Fibroblast of the conjunctiva (primary cell): ENCODE results near the gene NDUFS8.
"Not testable (repeated sequence)": the region's sequence is repeated elsewhere in the genome, so short reads cannot be mapped to it uniquely, and the experiment has no call there.

Source experiments
- DNase-seq: peaks from one replicate; pipeline ENCODE4 v3.0.0-alpha.2; 2010; ENCODE audit warnings: low read depth

Gene NDUFS8

GRCh38 chr11:68030318-68031143 lies at the start of gene NDUFS8:
Gene NDUFS8 (plus strand): TSS chr11:68030681. CDS start chr11:68032152, 1,471 bp downstream.
- DNase-seq, result peak; percentile 98

- not testable (repeated sequence) for DNase-seq
These were observed 49.3 kb upstream of the NDUFS8 start for GRCh38 chr11:67981226-67981625.

GRCh38 chr11:67982255-67982857 lies 48.1 kb upstream of the NDUFS8 start:
- DNase-seq, result not testable (repeated sequence)

- DNase-seq, result no peak
These were observed 46.5 kb upstream of the NDUFS8 start for GRCh38 chr11:67983951-67984350.

GRCh38 chr11:67985302-67985701 lies 45.2 kb upstream of the NDUFS8 start:
- DNase-seq, result not testable (repeated sequence)

GRCh38 chr11:67990546-67991346 lies 39.7 kb upstream of the NDUFS8 start:
- not testable (repeated sequence) for DNase-seq

- not testable (repeated sequence) for DNase-seq
These were observed 38.9 kb upstream of the NDUFS8 start for GRCh38 chr11:67991347-67992121.

- DNase-seq, result not testable (repeated sequence)
These were observed 36.7 kb upstream of the NDUFS8 start for GRCh38 chr11:67993821-67994220.

GRCh38 chr11:67994387-67994786 lies 36.1 kb upstream of the NDUFS8 start:
- not testable (repeated sequence) for DNase-seq

GRCh38 chr11:67995129-67995528 lies 35.4 kb upstream of the NDUFS8 start:
- DNase-seq, result not testable (repeated sequence)

- not testable (repeated sequence) for DNase-seq
These were observed 34.9 kb upstream of the NDUFS8 start for GRCh38 chr11:67995579-67995978.

- DNase-seq, result no peak
These were observed 34.4 kb upstream of the NDUFS8 start for GRCh38 chr11:67996051-67996450.

- DNase-seq, result no peak
These were observed 33.6 kb upstream of the NDUFS8 start for GRCh38 chr11:67996622-67997474.

- no peak for DNase-seq
These were observed 33.0 kb upstream of the NDUFS8 start for GRCh38 chr11:67997475-67997921.

GRCh38 chr11:67998150-67999045 lies 32.1 kb upstream of the NDUFS8 start:
- no peak for DNase-seq

GRCh38 chr11:67999201-67999629 lies 31.3 kb upstream of the NDUFS8 start:
- no peak for DNase-seq

- no peak for DNase-seq
These were observed 30.8 kb upstream of the NDUFS8 start for GRCh38 chr11:67999704-68000103.

- DNase-seq, result no peak
These were observed 27.9 kb upstream of the NDUFS8 start for GRCh38 chr11:68002575-68002937.
